Gastrocnemius medialis (tissue), 4 donors: ENCODE measurements around the gene LHFPL2. TPM values are rescaled to one million over a fixed set of nuclear protein-coding genes. Genes with fewer than 3 reads are reported as not detected.

Experiments
- ATAC-seq, 2 donors: fragments of 150-250 bp; one replicate each; pipeline ENCODE4 v1.9.1; 2016
- DNase-seq, 2 donors: peaks; one replicate each; pipeline ENCODE4 v3.0.0-alpha.2; 2019
- H3K27ac ChIP-seq, 4 donors: fragments of 200-600 bp; sonication (generic); 1 replicate in 1 of 4; 2 replicates in 3 of 4; pipeline ENCODE4 v1.5.1; 2016 to 2018; ENCODE audit warnings: mild to moderate bottlenecking in 2 of 4, moderate library complexity in 1 of 4
- H3K27me3 ChIP-seq, 3 donors: fragments of 200-600 bp; sonication (generic) in 2 of 3; 1 replicate in 1 of 3; 2 replicates in 2 of 3; pipeline versions ENCODE4 v1.5.1 to v1.6.0; 2016 to 2019; ENCODE audit warnings: mild to moderate bottlenecking in 1 of 3, moderate library complexity in 1 of 3
- H3K36me3 ChIP-seq, 2 donors: fragments of 200-600 bp; sonication (generic) in 1 of 2; one replicate each; pipeline ENCODE4 v1.5.1; 2017 to 2018
- H3K4me1 ChIP-seq, 2 donors: fragments of 200-600 bp; sonication (generic) in 1 of 2; one replicate each; pipeline ENCODE4 v1.5.1; 2016 to 2017; ENCODE audit warnings: mild to moderate bottlenecking in 2 of 2
- H3K4me3 ChIP-seq, 4 donors: fragments of 200-600 bp; sonication (generic) in 3 of 4; 1 replicate in 1 of 4; 2 replicates in 3 of 4; pipeline ENCODE4 v1.5.1; 2016 to 2019; ENCODE audit warnings: mild to moderate bottlenecking in 2 of 4
- H3K9me3 ChIP-seq, 3 donors: fragments of 200-600 bp; sonication (generic) in 2 of 3; 1 replicate in 1 of 3; 2 replicates in 2 of 3; pipeline ENCODE4 v1.5.1; 2016 to 2019
- CTCF ChIP-seq, 5 experiments: fragments of 450-650 bp in 3 of 5; fragments of 200-600 bp in 2 of 5; sonication (generic) in 2 of 5; IDR thresholded peaks in 4 of 5; conservative IDR thresholded peaks in 1 of 5; 1 replicate in 4 of 5; 2 replicates in 1 of 5; pipeline ENCODE4 v1.5.1; 2016 to 2019; ENCODE audit warnings: antibody characterized with exemption in 5 of 5, mild to moderate bottlenecking in 3 of 5, moderate library complexity in 3 of 5
- POLR2A ChIP-seq, 2 donors: fragments of 450-650 bp; IDR thresholded peaks; one replicate each; pipeline ENCODE4 v1.6.1; 2017; ENCODE audit warnings: antibody characterized with exemption in 2 of 2, mild to moderate bottlenecking in 2 of 2, moderate library complexity in 2 of 2
- in situ Hi-C, 4 donors: fragments of 200-750 bp; cut with MboI; loops; one replicate each; pipeline versions ENCODE4 v1.15.0 to v1.8.0; 2017; ENCODE audit warnings: low sequenced_read_pairs in 4 of 4
- intact Hi-C: fragments of 100-400 bp; cut with DNase I; formaldehyde crosslinking; loops from one replicate; pipeline ENCODE4 v1.15.1; 2023; ENCODE audit warnings: low total_unique reads
- total RNA-seq, 4 donors: library from RNA; depleted of rRNA; stranded (reverse); fragments of >200 nt; gene quantifications; one replicate each; pipeline versions ENCODE4 v1.1.0 to v1.2.3, GENCODE V29; 2016

LHFPL2 gene
- total RNA-seq, 4 donors from 2014 or later, result 3.4 to 4.7 (median 3.5) TPM

- TF ChIP-seq CTCF (IDR thresholded peaks at IDR 0.05 in 4 of 5, conservative IDR thresholded peaks at IDR 0.05 in 1 of 5) (no peak), POLR2A (IDR thresholded peaks at IDR 0.05) (no peak)
- ATAC-seq (no peak), DNase-seq (no peak)
- intact Hi-C loops (no loop called here), in situ Hi-C loops (no loop called here)
- no peak overlapping the region for H3K4me3 ChIP-seq
- H3K36me3 ChIP-seq, result no peaks in the 10 kb centered on the region
- H3K9me3 ChIP-seq, result no peaks in the 10 kb centered on the region
- no peaks in the 10 kb centered on the region for H3K4me1 ChIP-seq
- H3K27me3 ChIP-seq, result no peaks in the 10 kb centered on the region
- no peak overlapping the region for H3K27ac ChIP-seq
These were observed 40.7 kb downstream of the LHFPL2 start for GRCh38 chr5:78607864-78608263.

- no peak for ATAC-seq
- in situ Hi-C loops, result no loop called here
- intact Hi-C loops, result no loop called here
These were observed 42.3 kb downstream of the LHFPL2 start for GRCh38 chr5:78606241-78606640.

GRCh38 chr5:78605611-78606010 lies 43.0 kb downstream of the LHFPL2 start:
- ATAC-seq, result no peak

More at GRCh38 chr5:78606241-78606640, 42.3 kb downstream of the LHFPL2 start:
- Histone ChIP-seq H3K9me3 (no peaks in the 10 kb centered on the region), H3K36me3 (no peaks in the 10 kb centered on the region), H3K4me1 (no peaks in the 10 kb centered on the region), H3K27me3 (no peaks in the 10 kb centered on the region), H3K27ac (no peak overlapping the region), H3K4me3 (no peak overlapping the region)
- TF ChIP-seq POLR2A (IDR thresholded peaks at IDR 0.05) (no peak), CTCF (IDR thresholded peaks at IDR 0.05 in 4 of 5, conservative IDR thresholded peaks at IDR 0.05 in 1 of 5) (no peak)
- DNase-seq, result no peak

GRCh38 chr5:78604689-78605285 lies 43.8 kb downstream of the LHFPL2 start:
- peaks cover 0 to 8% of the 10 kb centered on the region in 2 donors for H3K4me1 ChIP-seq
- DNase-seq (no peak), ATAC-seq (no peak)
- no peaks in the 10 kb centered on the region for H3K27me3 ChIP-seq
- no peak overlapping the region for H3K4me3 ChIP-seq
- H3K9me3 ChIP-seq, result no peaks in the 10 kb centered on the region
- in situ Hi-C loops (no loop called here), intact Hi-C loops (no loop called here)
- no peaks in the 10 kb centered on the region for H3K36me3 ChIP-seq
- no peak overlapping the region for H3K27ac ChIP-seq
- TF ChIP-seq POLR2A (IDR thresholded peaks at IDR 0.05), result no peak
- no peak for TF ChIP-seq CTCF (IDR thresholded peaks at IDR 0.05 in 4 of 5, conservative IDR thresholded peaks at IDR 0.05 in 1 of 5)

More at GRCh38 chr5:78605611-78606010, 43.0 kb downstream of the LHFPL2 start:
- H3K36me3 ChIP-seq, result no peaks in the 10 kb centered on the region
- TF ChIP-seq CTCF (IDR thresholded peaks at IDR 0.05 in 4 of 5, conservative IDR thresholded peaks at IDR 0.05 in 1 of 5) (no peak), POLR2A (IDR thresholded peaks at IDR 0.05) (no peak)
- no peaks in the 10 kb centered on the region for H3K9me3 ChIP-seq
- intact Hi-C loops (no loop called here), in situ Hi-C loops (no loop called here)
- H3K4me3 ChIP-seq, result no peak overlapping the region
- no peaks in the 10 kb centered on the region for H3K27me3 ChIP-seq
- DNase-seq, result no peak
- H3K4me1 ChIP-seq, result peaks cover 0 to 4% of the 10 kb centered on the region in 2 donors
- no peak overlapping the region for H3K27ac ChIP-seq
